Measurements from ENCODE around the gene FGFR1OP2. TPM values are rescaled to one million over a fixed set of nuclear protein-coding genes. Genes with fewer than 3 reads are reported as not detected.

FGFR1OP2 gene
- total RNA-seq, 1 donor from 2014 or later: 103 TPM

DNA sequence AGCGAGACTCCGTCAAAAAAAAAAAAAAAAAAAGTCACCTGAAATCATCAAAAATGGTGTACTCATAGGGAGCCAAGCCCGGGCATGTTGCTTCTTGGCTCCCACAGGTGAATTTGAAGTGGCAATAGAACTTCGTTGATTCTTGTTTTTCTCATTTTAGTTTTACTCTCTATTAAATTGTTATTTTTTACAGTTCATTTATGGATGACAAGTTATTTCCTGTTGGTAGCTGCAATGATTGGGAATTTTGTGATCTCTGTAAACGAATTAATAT, 74.6 kb downstream of the FGFR1OP2 start:
- Mint-ChIP-seq H3K4me3 (peak overlapping the region; percentile 98), H3K9me3 (no peaks in the 10 kb centered on the region), H3K27ac (no peak overlapping the region), H3K27me3 (ENCODE audit: insufficient read depth, low read depth) (peaks cover 2% of the 10 kb centered on the region), H3K4me1 (peaks cover 16% of the 10 kb centered on the region), H3K36me3 (no peaks in the 10 kb centered on the region)
- H3K4me3 ChIP-seq: peak overlapping the region; percentile 74
- H3K79me2 ChIP-seq (ENCODE audit: low read depth): peaks cover 56% of the 10 kb centered on the region
- H3K4me2 ChIP-seq: peak overlapping the region; percentile 77
- no peak overlapping the region for H3K27ac ChIP-seq
- TF ChIP-seq EZH2phosphoT487 (IDR thresholded peaks at IDR 0.05) (no peak), EZH2 (IDR thresholded peaks at IDR 0.05) (no peak), CTCF (IDR thresholded peaks at IDR 0.05) (no peak)
- no peak overlapping the region for H3K9ac ChIP-seq
- H2AFZ ChIP-seq (replicated peaks): no peak overlapping the region
- no peak for DNase-seq (ENCODE audit: low spot score)
- no peaks in the 10 kb centered on the region for H3K9me3 ChIP-seq (ENCODE audit: low read depth)
- no peaks in the 10 kb centered on the region for H3K27me3 ChIP-seq
- H3K36me3 ChIP-seq: no peaks in the 10 kb centered on the region
- peaks cover 25% of the 10 kb centered on the region for H3K4me1 ChIP-seq
- peaks cover 7% of the 10 kb centered on the region for H3F3A ChIP-seq (ENCODE audit: low read depth)
- H4K20me1 ChIP-seq (ENCODE audit: low read depth): peaks cover 19% of the 10 kb centered on the region

- H3K4me2 ChIP-seq: peak overlapping the region; percentile 77
- peaks cover 25% of the 10 kb centered on the region for H3K4me1 ChIP-seq
- peaks cover 50% of the 10 kb centered on the region for H3K79me2 ChIP-seq (ENCODE audit: low read depth)
- Mint-ChIP-seq H3K4me1 (peaks cover 16% of the 10 kb centered on the region), H3K4me3 (peak overlapping the region; percentile 98), H3K27me3 (ENCODE audit: insufficient read depth, low read depth) (peaks cover 2% of the 10 kb centered on the region), H3K36me3 (no peaks in the 10 kb centered on the region), H3K27ac (no peak overlapping the region), H3K9me3 (no peaks in the 10 kb centered on the region)
- no peaks in the 10 kb centered on the region for H3K9me3 ChIP-seq (ENCODE audit: low read depth)
- DNase-seq (ENCODE audit: low spot score): peak; percentile 41
- peak overlapping the region; percentile 74 for H3K4me3 ChIP-seq
- peak overlapping the region; percentile 1 for H3K9ac ChIP-seq
- TF ChIP-seq CTCF (IDR thresholded peaks at IDR 0.05): no peak
- TF ChIP-seq EZH2 (IDR thresholded peaks at IDR 0.05): no peak
- no peak for TF ChIP-seq EZH2phosphoT487 (IDR thresholded peaks at IDR 0.05)
- peaks cover 19% of the 10 kb centered on the region for H4K20me1 ChIP-seq (ENCODE audit: low read depth)
- H2AFZ ChIP-seq (replicated peaks): peak overlapping the region; percentile 85
- H3K36me3 ChIP-seq: no peaks in the 10 kb centered on the region
- H3K27ac ChIP-seq: no peak overlapping the region
- H3K27me3 ChIP-seq: no peaks in the 10 kb centered on the region
- peaks cover 7% of the 10 kb centered on the region for H3F3A ChIP-seq (ENCODE audit: low read depth)
Measured at GRCh38 chr12:27013611-27014084, 75.4 kb downstream of the FGFR1OP2 start.

GRCh38 chr12:27014085-27014858, 76.0 kb downstream of the FGFR1OP2 start, which contains the start of gene TM7SF3:
Gene TM7SF3, minus strand, starts transcription at chr12:27014384. Its CDS starts 216 bp downstream, at chr12:27014168.
- no peak for TF ChIP-seq EZH2 (IDR thresholded peaks at IDR 0.05)
- peak; percentile 93 for TF ChIP-seq CTCF (IDR thresholded peaks at IDR 0.05)
- Mint-ChIP-seq H3K27me3 (ENCODE audit: insufficient read depth, low read depth) (peaks cover 2% of the 10 kb centered on the region), H3K4me1 (peaks cover 16% of the 10 kb centered on the region), H3K36me3 (no peaks in the 10 kb centered on the region), H3K27ac (no peak within 1 kb of the TSS), H3K4me3 (peak within 1 kb of the TSS; percentile 98), H3K9me3 (no peaks in the 10 kb centered on the region)
- Histone ChIP-seq H3K4me2 (peak within 1 kb of the TSS; percentile 77), H3K79me2 (ENCODE audit: low read depth) (peaks cover 44% of the 10 kb centered on the region), H3K27me3 (no peaks in the 10 kb centered on the region), H2AFZ (replicated peaks) (peak within 1 kb of the TSS; percentile 85), H3K9ac (peak within 1 kb of the TSS; percentile 1), H3K27ac (no peak within 1 kb of the TSS), H3F3A (ENCODE audit: low read depth) (peaks cover 7% of the 10 kb centered on the region), H3K4me1 (peaks cover 25% of the 10 kb centered on the region), H3K9me3 (ENCODE audit: low read depth) (no peaks in the 10 kb centered on the region), H3K36me3 (no peaks in the 10 kb centered on the region), H3K4me3 (peak within 1 kb of the TSS; percentile 74), H4K20me1 (ENCODE audit: low read depth) (peaks cover 19% of the 10 kb centered on the region)
- DNase-seq (ENCODE audit: low spot score): peak; percentile 96
